HG03095 (cell line): Measurements from ENCODE around the gene PCLAF.
"Not testable (repeated sequence)": the region's sequence is repeated elsewhere in the genome, so short reads cannot be mapped to it uniquely, and the experiment has no call there.

Experiments
- ATAC-seq: cut with Tn5 transposase; IDR thresholded peaks from one replicate; pipeline ENCODE4 v1.9.1; 2021; ENCODE audit warnings: moderate library complexity; ENCODE audit not compliant: unreplicated experiment

PCLAF gene, protein sequence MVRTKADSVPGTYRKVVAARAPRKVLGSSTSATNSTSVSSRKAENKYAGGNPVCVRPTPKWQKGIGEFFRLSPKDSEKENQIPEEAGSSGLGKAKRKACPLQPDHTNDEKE

DNA sequence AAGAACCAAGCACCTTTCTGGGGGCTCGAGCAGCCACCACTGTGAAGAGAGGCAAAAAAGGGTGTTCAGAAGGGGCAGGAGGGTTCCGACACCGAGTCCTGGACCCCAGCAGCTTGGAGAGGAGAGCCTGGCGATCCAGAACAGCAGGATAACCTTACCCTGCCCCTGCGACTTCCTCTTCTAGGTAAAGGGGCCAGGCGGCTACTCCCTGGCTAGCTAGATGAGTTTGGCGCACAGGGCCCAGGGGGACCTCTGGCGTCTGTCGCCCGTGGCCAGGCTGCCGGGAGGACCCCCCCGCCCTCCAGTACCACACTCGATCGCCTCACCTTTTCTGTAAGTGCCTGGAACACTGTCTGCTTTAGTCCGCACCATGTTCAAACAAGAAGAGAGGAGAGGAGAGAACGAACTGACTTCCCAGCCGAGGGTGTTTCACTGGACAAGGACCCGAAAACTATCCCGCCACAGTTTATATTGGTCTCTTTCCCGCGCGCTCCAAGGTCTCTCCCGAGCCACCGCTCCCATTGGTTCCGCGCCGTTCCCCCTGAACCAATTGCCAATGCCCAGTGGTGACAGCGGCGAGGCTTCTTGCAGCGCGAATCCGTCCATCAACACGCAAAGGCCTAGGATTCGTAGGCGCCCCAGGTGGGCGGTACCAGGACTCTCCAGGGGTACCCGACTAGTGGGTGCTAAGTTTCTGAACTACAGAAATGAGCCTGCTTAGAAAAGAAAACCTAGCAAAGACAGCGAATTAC lies at the start of gene PCLAF:
Gene PCLAF, minus strand, starts transcription at position 442 of the 752 bp plus-strand sequence. Its CDS starts 70 bp downstream, at position 372.
- ATAC-seq = peak; percentile 95

DNA sequence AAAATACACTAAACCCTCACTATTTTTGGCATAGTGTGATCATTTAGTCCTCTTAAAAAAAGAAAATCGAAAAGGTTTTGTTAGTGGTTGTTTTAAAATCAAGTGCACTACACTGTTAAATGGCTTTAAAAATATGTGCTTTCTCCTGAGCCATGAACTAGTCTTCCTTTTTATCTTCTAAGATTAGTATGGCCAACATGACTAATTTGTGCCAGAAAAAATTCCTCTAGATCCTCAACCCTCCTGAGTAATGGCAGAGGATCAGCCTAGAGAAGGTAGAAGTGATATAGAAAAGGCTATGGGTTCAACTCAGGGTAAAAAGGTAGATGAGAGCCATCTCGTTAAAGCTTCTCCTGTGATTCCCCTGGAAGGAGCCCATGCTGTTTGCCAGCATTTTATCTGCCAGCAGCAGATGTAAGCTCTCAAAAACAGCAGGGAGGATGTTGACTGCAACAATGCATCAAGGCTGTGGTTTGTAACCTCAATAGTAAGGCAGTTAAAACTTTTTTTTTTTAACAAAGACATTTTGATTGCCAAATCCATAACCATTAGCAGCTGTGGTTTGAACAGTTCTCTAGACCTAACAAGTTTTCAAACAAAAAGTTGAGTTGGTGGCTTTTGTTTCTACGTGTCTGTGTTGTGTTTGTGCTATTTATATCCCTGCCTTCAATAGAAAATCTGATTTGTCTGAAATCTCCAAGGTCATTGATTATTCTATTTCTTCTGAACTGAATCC lies 48.9 kb upstream of the PCLAF start:
- no peak for ATAC-seq

DNA sequence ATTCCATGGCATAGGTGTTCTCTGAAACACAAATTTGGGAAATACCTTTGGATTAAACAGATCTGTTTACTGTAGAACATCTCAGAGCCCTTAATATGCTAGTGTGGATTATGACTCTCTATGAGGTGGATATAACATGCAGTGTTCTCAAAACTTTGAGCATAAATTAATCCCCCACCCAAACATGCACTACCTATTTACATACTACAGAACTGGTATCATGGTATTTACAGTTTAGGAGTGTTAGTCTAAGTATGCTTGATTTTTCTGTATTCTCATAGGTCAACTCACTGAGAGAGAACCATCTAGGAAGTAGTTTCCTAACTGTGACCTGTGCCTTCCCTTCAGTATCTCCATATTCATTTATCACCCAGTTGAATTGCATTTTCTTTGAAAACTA lies 48.2 kb upstream of the PCLAF start:
- ATAC-seq = no peak

DNA sequence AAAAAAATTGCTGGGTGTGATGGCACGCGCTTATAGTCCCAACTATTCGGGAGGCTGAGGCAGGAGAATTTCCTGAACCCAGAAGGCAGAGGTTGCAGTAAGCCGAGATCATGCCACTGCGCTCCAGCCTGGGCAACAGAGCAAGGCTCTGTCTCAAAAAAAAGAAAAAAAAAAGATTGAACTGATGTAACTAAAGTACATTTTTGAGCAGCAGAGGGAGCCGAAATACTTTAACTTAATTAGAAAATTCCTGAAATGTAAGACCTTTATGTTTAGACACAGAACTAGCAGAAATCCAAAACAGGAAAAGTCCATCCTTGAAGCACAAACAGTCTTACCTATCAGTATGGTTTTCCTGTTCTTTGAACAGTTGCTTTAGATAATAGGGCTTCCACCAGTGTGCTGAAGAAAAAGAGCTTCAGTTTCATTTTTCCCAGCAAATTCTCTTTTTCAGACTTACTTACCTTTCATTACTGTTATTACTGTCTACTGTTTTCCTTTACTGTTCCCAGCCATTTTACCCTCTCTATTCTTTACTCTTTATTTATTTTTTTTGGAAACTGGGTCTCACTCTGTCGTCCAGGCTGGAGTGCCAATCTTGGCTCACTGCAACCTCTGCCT lies 45.7 kb upstream of the PCLAF start:
- ATAC-seq = no peak

DNA sequence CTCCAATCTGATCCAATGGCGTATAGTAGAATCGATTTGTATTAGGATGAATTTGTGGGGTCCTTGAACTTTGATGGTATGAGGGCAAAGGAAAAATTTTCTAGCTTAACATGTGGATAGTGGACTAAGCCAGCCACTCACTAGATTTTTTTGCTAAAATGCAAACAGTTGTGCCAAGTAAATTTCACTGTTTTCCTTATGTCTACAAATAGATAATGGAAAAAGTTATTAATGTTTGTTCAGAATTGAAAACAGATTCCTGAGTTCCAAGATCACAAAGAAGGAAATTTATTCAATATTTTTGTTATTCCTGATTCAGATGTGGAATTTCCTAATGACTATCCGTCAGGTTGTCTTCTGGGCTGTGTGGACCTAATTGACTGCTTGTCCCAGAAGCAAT lies 44.0 kb upstream of the PCLAF start:
- no peak for ATAC-seq

DNA sequence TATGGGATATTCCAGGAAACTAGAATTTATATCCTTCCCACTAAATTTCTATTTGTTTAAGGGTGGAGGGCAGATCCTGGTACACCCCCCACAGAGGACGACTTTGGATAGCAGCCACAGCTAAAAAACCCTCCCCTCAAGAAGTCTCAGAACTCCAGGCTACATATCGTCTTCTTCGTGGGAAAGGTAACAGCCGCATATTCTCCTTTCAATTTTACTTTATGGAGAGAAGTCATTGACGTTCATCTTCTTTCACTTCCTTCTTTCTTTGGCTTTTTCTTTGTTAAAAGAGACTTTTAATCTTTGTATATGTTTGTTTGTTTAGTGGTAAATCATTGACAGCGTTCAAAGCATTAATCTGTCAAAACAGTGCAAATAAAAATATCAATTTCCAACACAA lies 42.7 kb upstream of the PCLAF start:
- ATAC-seq = no peak

DNA sequence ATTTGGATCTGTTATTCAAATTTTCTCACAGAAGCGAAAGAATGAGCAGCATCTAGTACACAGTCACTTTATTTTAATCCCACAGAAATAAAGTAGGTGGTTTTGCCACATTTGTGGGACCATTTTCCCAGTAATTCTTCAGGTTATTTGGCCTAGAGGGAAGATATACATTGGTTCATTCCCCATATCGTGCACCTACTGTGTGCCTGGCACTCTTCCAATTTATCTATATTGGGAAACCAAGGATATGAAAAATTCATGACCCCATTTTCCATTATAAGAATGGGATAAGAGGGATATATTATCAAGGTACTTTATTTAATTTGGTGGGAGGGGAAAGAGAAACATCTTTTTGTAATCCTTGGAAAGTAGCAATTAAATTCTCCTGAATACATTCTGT lies 41.5 kb upstream of the PCLAF start:
- ATAC-seq = no peak

DNA sequence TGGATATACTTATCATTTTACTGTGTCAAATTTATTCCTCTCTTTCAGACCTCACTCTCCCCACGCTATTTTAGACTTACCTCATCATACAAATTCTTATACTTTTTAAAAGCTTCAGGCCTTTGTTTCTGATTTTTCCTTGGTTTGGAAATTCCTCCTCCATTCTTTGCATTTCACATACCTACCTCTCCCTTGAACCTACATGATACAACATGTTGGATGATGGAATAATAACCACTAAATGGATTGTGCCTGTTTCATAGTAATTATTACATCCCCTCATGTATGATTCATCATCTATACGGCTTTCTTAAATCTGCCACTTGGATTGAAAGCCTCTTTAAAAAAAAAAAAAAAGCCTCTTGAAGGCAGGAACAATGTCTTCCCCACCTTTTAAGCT lies 31.0 kb upstream of the PCLAF start:
- ATAC-seq = no peak

DNA sequence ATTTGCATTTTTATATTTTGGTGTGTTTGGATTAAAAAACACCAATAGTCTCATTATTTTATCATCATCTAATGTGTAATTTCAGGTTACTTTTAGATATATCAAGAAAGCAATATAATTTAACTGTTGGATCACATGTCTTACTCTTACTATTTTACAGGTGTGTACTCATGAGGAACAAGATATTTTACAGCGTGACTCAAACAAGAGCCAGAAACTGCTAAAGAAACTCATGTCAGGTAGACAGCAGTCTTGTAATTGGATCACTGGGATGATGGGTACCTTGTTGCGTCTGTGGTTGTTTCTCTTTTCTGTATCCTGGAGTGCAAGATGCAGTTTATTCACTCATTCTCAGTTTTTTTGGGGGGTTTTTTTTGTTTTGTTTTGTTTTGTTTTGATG lies 19.3 kb upstream of the PCLAF start:
- ATAC-seq = no peak

DNA sequence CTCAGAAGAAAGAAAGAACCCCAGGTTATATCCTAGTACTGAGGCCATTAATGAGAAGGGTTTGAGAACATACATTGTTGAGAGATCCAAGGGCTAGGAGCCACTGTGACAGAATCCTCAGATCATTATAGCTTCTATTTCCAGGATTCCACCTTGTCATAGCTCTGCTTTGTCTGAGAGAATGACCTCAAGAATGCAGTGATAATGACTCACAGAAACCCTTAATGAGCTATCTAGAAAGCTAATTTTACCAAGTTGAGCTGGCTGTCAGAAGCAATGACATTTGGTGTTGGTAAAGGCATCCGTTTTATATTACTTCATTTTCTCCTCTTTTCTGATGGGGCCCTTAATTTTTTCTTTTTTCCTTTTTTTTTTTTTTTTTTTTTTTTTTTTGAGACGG lies 17.3 kb upstream of the PCLAF start:
- ATAC-seq = no peak

DNA sequence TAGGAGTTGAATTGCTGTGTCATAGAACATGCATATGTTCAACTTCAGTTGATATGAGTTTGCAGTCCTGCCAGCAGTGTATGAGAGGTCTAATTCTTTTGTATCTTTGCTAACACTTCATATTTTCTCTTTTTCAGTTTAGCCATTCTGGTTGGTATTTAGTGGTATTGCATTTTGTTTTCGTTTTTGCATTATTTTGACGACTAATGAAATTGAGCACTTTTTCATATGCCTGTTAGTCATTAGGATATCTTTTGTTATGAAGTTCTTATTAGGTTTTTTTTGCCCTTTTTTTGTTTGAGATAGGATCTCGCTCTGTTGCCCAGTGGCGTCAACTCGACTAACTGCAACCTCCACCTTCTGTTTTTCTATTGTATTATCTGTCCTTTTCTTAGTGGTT lies 15.5 kb upstream of the PCLAF start:
- ATAC-seq = no peak

DNA sequence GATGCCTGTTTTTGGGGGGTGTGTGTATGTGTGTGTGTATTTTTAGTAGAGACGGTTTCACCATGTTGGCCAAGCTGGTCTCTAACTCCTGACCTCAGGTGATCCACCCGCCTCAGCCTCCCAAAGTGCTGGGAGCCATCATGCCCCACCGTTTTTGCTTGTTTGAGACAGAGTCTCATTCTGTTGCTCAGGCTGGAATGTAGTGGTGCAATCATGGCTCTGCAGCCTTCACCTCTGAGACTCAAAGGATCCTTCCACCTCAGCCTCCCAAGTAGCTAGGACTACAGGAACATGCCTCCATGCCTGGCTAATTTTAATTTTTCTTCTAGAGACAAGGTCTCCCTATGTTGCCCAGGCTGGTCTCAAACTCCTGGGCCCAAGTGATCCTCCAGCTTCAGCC lies 11.2 kb upstream of the PCLAF start:
- not testable (repeated sequence) for ATAC-seq

DNA sequence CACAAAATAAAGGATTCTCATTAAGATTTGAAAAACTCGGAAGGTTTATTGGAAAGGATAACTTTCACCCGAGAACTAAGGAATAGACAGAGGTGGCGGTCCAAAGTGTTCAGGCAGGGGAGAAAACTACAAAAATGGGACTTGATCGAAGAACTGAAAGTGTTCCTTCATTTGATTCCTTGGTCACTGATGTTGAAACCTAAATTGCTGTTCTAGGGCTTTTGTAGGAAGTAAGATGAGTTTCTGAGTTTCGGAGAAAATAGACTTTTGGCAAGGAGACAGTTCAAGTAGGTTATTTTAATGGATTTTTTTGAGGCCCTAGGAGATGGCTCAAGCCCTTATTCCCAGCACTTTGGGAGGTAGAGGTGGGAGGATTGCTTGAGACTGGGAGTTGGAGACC lies 7.8 kb upstream of the PCLAF start:
- ATAC-seq = no peak

DNA sequence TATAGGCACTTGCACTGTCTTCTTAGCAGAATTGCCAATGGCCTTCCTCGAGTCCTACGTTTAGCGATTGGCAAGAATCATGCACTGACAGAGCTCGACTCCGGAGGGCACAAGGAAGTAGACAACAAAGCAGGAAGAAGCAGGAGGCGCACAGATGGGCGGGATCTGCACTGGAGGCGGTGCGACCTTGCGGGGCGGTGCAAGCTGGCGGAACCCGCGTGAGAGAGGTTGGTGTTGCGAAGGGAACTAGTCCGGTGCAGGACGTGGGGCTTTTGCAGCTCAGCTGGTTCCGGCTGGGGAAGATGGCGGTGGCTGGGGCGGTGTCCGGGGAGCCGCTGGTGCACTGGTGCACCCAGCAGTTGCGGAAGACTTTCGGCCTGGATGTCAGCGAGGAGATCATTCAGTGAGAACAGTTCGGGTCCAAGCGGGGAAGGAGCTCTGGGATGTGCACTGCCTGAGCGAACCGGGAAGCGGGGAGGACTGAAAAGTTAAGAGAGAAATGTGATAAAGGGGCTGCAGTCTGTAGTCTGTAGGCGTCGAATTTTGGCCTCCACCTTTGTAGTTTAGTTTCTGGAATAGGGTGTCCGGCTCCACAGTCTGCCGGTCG lies 6.4 kb upstream of the PCLAF start, which contains the start of gene TRIP4:
Gene TRIP4, plus strand, starts transcription at position 275 of the 607 bp plus-strand sequence. Its CDS starts 28 bp downstream, at position 303.
- ATAC-seq = peak; percentile 93

DNA sequence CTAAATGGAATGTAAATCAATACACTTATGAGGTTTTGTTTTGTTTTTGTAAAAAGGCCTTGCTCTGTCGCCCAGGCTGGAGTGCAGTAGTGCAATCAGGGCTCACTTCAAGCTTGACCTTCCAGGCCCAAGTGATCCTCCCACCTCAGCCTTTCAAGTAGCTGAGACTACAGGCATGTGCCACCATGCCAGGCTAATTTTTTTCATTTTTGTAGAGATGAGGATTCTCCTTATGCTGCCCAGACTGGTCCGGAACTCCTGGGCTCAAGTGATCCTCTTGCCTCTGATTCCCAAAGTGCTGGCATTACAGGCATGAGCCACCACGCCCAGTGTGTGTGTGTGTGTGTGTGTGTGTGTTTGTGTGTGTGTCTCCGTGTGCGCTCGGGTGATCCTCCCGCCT lies 5.0 kb upstream of the PCLAF start:
- ATAC-seq = no peak

DNA sequence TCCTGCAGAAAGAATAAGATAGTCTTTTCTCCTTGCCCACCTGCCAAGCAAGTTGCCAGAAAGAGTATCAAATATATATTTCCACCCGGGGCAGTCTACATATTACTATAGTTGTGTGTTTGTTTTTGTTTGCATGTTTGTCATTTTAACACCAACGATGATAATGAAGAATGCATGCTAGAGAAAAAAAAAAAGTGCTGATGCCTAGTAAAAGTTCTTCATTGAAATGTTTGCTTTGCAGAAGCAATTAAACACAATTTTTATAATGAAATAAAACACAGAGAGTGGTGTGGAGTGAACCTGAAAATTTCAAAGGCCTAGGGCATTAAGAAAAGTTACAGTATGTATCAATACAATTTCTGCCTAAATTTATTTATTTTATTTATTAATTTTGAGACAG lies 2.5 kb upstream of the PCLAF start:
- ATAC-seq = no peak

DNA sequence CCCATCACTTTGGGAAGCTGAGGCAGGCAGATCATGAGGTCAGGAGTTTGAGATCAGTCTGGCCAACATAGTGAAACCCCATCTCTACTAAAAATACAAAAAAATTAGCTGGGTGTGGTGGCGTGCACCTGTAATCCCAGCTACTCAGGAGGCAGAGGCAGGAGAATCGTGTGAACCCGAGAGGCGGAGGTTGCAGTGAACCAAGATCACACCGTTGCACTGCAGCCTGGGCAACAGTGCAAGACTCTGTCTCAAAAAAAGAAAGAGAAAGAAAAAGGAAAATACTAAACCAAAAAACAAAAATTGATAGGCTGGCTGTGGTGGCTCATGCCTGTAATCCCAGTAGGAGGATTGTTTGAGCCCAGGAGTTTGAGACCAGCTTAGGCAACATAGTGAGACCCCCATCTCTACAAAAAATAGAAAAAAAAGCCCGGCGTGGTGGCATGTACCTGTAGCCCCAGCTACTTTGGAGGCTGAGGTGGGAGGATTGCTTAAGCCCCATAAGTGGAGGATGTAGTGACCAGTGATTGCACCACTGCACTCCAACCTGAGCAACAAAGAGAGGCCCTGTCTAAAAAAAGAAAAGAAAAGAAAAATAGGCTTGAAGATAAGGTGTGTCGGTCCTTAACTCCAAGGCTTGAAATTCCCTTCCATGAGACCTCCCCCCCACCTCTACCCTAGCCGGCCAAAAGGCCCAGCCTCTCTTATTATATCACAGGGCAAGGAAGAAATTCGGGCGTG lies 941 bp downstream of the PCLAF start:
- not testable (repeated sequence) for ATAC-seq

DNA sequence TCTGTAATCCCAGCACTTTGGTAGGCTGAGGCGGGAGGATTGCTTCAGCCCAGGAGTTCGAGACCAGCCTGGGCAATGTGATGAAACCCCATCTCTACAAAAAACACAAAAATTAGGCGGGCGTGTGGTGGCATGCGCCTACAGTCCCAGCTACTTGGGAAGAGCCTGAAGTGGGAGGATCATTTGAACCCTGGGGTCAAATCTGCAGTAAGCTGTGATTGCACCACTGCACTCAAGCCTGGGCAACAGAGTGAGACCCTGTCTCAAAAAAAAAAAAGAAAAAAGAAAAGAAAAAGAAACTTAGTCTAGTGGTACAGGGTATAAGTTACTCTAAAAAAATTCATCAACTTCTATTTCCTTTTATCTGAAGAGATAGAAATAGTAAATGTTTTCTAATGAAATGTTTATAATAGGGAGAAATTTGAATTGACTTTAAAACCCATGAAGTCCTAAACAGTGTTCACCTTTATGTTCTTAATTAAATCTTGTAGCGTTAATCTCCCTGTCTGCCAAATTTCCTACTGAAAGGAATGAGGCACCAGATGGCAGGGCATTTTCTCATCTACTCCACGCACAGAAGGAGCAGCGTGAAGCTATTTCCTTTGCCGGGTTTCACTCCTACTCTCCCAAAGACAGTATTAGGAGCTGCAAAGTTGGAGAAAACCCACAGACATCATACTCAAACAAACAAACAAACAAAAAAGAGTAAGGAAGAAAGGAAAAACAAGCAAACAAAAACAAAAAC lies 1.9 kb downstream of the PCLAF start:
- no peak for ATAC-seq

DNA sequence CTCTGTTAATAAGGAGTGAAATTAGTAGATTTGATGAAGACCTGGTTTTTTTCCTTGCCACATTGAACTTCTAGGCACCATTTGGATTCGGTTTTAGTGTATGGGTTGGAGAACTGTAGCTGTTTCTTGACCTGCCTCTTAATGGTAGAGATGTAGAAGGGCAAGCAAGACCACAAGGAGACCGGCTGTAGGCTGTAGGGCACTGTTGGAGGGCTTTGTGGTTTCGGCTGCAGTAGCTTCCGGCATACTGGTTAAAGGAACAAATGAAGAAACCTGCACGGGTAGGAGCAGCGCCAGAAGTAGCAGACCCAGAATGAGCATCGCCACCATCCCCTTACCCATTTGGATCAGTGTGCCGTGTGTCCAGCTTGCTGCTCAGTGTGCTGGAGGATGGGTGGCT lies 7.9 kb downstream of the PCLAF start:
- ATAC-seq = no peak

DNA sequence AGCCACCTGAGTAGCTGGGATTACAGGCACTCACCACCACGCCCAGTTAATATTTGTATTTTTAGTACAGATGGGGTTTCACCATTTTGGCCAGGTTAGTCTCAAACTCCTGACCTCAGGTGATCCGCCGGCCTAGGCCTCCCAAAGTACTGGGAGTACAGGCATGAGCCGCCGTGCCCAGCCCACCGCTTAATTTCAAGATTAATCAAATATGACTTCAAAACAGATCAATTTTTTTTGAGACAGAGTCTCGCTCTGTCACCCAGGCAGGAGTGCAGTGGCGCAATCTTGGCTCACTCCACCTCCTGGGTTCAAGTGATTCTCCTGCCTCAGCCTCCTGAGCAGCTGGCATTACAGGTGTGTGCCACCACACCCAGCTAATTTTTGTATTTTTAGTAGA lies 9.9 kb downstream of the PCLAF start:
- ATAC-seq = not testable (repeated sequence)
